Neuron (in vitro differentiated cells): ENCODE results near the gene SF3B6.
"Not testable (repeated sequence)": the region's sequence is repeated elsewhere in the genome, so short reads cannot be mapped to it uniquely, and the experiment has no call there.

ENCODE experiments used
- H2AFZ ChIP-seq: one replicate; pipeline ENCODE4 v1.6.1; 2013; ENCODE audit warnings: low read depth, mild to moderate bottlenecking, inconsistent platforms, low read length, moderate library complexity
- H3K27me3 ChIP-seq: one replicate; pipeline ENCODE4 v1.6.1; 2013; ENCODE audit warnings: low read length; ENCODE audit not compliant: insufficient read depth
- H3K36me3 ChIP-seq: one replicate; pipeline ENCODE4 v1.6.1; 2013; ENCODE audit warnings: low read length; ENCODE audit not compliant: insufficient read depth
- H3K4me1 ChIP-seq: one replicate; pipeline ENCODE4 v1.6.1; 2013; ENCODE audit warnings: low read length; ENCODE audit not compliant: insufficient read depth
- H3K4me3 ChIP-seq: 2 replicates; pipeline ENCODE4 v1.5.1; 2013; ENCODE audit warnings: mild to moderate bottlenecking, low read length, moderate library complexity
- H3K9me3 ChIP-seq: one replicate; pipeline ENCODE4 v1.6.1; 2013; ENCODE audit warnings: low read length

SF3B6 gene

DNA sequence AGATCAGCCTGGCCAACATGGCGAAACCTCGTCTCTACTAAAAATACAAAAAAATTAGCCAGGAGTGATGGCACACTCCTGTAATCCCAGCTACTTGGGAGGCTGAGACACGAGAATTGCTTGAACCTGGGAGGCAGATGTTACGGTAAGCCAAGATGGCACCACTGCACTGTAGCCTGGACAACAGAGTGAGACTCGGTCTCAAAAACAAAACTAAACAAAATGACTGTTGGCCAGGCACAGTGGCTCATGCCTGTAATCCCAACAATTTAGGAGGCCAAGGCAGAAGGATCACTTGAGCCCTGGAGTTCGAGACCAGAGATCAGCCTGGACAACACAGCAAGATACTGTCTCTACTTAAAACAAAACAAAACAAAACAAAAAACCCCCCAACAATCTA is 33.0 kb downstream of the SF3B6 start:
- peaks cover 14% of the 10 kb centered on the region for H3K36me3 ChIP-seq
- H3K4me1 ChIP-seq, H3K4me3 ChIP-seq: not testable (repeated sequence)

DNA sequence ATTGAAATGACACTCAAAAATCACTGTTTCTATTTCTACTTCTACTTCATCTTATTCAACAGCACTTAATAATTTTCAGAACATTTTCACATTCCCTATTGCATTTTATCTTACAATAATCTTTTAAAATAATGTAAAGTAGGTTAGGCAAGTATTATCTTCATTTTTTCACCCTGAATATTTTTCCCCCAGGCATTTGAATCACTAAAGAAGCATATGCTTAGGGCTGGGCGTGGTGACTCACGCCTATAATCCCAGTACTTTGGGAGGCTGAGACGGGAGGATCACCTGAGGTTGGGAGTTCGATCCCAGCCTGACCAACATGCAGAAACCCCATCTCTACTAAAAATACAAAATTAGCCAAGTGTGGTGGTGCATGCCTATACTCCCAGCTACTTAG is 35.6 kb downstream of the SF3B6 start:
- Histone ChIP-seq H3K4me3 (no peak overlapping the region), H3K9me3 (no peaks in the 10 kb centered on the region), H2AFZ (no peak overlapping the region), H3K36me3 (peaks cover 34% of the 10 kb centered on the region), H3K4me1 (no peaks in the 10 kb centered on the region), H3K27me3 (no peaks in the 10 kb centered on the region)

More for the DNA sequence above, 33.0 kb downstream of the SF3B6 start:
- H3K27me3 ChIP-seq, H2AFZ ChIP-seq, H3K9me3 ChIP-seq: not testable (repeated sequence)

DNA sequence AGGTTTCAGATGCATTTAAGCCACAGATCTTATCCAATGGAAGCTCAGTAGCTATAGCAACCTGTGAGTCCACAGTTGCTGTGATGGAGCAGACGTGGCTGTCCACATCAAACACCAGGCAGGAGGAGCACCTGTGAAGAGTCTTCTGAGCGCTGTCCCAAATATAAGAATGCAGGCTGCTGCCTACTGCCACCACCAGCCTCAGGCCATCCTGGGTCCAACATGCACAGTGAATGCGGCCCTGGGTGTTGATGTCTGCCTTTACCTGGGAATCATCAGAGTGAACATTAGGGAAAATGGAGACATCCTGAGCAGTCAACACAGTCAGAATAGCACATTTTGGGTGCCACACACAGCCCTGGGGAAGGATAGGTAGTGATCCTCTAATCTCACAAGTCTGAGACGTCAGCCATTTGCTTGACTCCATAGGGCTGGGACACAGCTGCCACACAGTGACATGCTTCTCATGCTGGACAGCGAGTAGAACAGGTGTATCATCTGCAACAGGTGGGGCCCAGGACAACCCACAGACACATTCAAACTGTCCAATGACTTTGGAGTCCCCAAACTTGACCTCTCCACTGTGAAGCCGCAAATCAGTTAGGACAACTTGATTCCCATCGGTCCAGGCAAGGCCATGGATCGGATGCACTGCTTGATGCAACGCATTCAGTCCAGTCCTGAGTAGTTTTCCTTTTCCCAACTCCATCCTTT is 37.2 kb downstream of the SF3B6 start:
- H3K9me3 ChIP-seq = no peaks in the 10 kb centered on the region
- H3K4me1 ChIP-seq = no peaks in the 10 kb centered on the region
- H2AFZ ChIP-seq = no peak overlapping the region
- H3K4me3 ChIP-seq = no peak overlapping the region
- peaks cover 37% of the 10 kb centered on the region for H3K36me3 ChIP-seq
- H3K27me3 ChIP-seq = no peaks in the 10 kb centered on the region

DNA sequence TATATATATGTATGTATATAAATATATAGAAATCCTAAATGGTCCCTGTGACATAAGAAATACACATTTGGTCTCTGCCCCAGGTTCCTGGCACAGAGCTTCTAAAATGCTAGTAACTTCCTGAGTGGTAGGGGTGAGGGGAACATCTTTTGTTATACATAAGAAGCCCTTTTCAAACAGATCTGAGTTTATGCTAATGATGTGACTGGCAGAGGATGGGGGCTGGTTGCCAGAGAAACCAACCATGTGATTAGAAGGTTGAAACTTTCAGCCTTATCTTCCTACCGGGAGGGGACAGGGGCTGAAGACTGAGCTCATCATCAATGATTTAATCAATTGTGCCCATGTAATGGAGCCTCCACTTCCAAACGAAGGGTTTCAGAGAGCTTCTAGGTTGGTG is 49.9 kb downstream of the SF3B6 start:
- Histone ChIP-seq H3K9me3 (no peaks in the 10 kb centered on the region), H3K27me3 (no peaks in the 10 kb centered on the region), H3K4me1 (peaks cover 19% of the 10 kb centered on the region), H3K4me3 (no peak overlapping the region), H3K36me3 (peaks cover 50% of the 10 kb centered on the region), H2AFZ (no peak overlapping the region)

DNA sequence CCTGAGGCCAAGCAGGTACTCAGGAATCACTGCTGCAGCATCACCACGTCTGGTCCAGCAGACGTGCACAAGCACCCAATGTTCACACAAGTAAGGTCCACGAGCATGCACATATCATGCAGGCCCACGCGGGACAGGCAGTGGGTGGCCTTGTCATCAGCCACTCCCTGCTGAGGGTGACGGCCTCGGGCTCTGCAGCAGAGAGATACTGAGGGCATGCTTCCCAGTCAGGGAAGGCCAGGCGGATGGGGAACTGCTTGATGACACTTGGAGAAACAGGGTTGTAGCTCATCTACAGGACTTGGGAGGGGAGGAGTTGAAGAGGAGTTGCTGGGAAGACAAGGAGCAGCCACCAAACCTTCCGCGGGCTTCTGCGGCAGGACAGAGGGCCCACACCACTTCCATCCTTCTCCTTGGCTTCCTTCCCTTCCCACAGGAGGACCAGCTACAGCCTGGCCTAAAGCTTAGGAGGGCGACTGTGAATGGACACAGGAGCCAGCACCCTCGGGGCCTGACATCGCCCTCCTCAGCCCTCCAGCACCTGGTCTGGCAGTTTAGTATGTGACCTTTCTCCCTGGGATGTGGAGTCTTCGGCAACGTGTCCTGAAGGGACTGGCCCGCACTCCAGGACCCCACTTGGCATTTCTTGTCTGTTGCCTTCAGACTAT is 51.0 kb downstream of the SF3B6 start:
- Histone ChIP-seq H3K36me3 (peaks cover 39% of the 10 kb centered on the region), H3K9me3 (no peaks in the 10 kb centered on the region), H3K27me3 (no peaks in the 10 kb centered on the region)

DNA sequence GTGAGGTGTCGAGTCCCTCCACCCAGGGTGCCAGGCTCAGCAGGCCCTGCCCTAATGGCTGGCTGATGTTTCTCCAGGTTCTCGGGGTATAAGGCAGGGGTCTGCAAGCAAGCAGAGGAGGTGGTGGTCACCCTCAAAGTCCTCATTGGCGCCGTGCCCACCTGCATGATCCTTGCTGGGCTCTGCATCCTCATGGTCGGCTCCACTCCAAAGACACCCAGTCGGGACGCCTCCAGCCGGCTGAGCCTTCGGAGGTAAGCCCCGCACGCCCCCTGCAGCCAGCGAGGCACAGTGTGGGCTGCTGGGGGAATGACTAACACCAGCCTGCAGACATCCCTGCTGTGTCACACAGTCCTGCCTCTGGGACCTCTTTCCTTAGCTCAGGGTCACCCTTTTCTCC is 52.1 kb downstream of the SF3B6 start:
- H3K36me3 ChIP-seq = peaks cover 28% of the 10 kb centered on the region
- peaks cover 22% of the 10 kb centered on the region for H3K4me1 ChIP-seq
- no peaks in the 10 kb centered on the region for H3K9me3 ChIP-seq

More for the DNA sequence above, 51.0 kb downstream of the SF3B6 start:
- Histone ChIP-seq H3K4me3 (no peak overlapping the region), H2AFZ (no peak overlapping the region), H3K4me1 (peaks cover 22% of the 10 kb centered on the region)

DNA sequence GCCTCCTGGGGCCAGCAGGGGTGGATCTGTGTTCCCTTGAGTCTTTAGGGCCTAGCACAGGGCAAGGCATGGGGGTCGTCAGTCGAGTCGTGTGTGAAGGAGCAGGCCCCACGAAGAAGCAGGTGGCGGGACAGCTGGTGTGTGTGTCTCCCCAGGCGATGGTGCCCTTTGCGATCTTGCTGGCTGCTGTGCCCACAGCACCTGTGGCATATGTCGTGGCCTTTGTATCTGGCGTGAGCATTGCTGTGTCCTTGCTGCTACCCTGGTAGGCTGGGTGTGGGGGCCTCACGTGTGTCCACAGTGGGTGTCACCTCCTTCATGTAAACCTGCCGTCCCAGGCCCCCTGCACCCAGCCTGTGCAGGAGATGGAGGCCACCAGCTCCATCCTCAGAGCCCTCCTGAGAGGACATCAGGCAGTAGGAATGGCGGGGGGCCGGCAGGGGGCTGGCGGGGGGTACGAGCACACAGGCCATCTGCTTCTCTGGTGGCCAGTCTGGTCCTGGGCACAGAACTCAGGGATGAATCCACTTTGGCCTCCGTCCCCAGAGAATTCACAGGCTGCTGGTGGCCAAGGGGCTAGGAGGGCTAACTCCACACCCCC is 53.1 kb downstream of the SF3B6 start:
- Histone ChIP-seq H3K9me3 (no peaks in the 10 kb centered on the region), H3K27me3 (no peaks in the 10 kb centered on the region), H3K36me3 (peaks cover 23% of the 10 kb centered on the region), H3K4me1 (peaks cover 22% of the 10 kb centered on the region), H2AFZ (no peak overlapping the region), H3K4me3 (no peak overlapping the region)

More for the DNA sequence above, 52.1 kb downstream of the SF3B6 start:
- Histone ChIP-seq H2AFZ (no peak overlapping the region), H3K4me3 (no peak overlapping the region), H3K27me3 (no peaks in the 10 kb centered on the region)

DNA sequence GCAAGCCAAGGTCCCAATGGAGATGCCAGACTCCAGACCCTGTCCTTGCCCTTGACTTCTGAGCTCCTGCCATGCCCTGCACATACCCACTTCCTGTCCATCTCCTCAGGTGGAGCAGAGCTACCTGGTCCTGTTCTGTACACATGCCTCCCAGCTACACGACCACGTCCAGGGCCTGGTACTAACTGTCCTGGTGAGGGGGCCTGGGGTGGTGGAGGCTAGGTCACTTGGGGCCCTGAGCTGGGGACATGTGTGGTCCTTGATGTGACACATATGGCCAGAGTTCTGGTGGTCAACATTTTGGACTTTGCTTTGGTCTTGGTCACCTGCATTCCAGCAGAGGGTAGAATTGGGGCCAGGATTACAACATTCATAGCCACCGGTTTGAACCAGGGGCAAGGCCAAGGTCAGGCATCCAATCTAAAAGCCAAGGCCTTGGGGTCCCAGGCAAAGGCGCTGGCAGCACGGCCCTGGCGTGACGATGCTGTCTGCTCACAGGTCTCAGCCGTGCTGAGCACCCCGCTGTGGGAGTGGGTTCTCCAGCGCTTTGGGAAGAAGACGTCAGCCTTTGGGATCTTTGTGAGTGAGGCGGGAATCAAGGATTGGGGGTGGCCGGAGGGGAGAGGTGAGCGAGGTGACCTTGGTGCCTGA is 53.7 kb downstream of the SF3B6 start:
- H3K9me3 ChIP-seq = no peaks in the 10 kb centered on the region
- peaks cover 22% of the 10 kb centered on the region for H3K4me1 ChIP-seq
- H2AFZ ChIP-seq = no peak overlapping the region
- no peaks in the 10 kb centered on the region for H3K27me3 ChIP-seq
- peaks cover 23% of the 10 kb centered on the region for H3K36me3 ChIP-seq
- H3K4me3 ChIP-seq = no peak overlapping the region

DNA sequence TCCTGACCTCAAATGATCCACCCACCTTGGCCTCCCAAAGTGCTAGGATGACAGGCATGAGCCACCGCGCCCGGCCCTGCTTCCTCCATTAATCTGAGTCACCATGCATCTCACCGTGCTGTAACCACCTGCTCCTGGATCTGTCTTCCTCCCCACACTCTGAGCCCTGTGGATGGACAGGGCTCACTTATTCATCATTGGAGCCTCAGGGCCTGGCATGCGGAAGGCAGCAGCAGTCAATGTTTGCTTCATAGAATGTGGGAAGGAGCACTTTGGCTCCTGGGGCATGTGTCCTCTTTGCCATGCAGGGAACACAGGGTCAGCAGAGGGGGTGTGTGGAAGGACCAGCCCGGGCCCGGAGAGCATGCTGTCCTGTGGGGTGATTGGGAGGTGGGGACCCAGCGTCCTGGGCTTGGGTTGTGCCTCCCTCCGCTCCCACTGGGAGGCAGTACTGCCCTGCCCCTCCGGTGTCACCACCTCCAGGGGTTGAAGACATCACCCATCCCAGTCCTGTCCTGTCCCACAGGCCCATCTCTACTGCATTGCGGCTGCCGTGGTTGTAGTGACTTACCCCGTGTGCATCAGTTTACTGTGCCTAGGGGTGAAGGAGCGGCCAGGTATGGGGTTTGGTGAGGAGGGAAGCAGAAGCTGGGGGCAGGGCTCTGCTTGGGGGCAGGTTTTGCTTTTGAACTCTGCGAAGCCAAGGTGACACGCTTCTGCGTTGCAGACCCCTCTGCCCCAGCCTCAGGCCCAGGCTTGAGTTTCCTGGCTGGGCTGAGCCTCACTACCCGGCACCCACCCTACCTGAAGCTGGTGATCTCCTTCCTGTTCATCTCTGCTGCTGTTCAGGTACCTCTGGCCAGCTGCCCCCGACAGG is 54.8 kb downstream of the SF3B6 start:
- H3K4me3 ChIP-seq = no peak overlapping the region
- no peaks in the 10 kb centered on the region for H3K9me3 ChIP-seq
- H3K36me3 ChIP-seq = peaks cover 23% of the 10 kb centered on the region
- H2AFZ ChIP-seq = no peak overlapping the region
- peaks cover 18% of the 10 kb centered on the region for H3K4me1 ChIP-seq
- H3K27me3 ChIP-seq = no peaks in the 10 kb centered on the region

DNA sequence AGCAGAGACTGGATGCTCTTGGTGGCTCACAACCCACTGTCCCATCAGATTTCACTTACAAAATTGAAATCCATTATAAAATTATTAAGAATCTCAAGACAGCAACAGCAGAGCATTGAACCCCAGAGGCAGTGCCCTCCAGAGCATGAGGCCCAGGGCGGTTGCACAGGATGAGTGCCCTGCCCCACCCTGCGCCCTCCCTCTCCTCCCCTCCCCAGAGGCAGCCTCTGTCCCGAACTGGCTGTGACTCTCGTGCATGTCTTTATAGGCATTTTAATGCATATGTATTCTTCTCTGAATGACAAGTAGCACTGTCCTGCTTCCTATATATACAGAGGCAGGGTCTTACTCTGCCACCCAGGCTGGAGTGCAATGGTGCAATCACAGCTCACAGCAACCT is 55.9 kb downstream of the SF3B6 start:
- Histone ChIP-seq H3K36me3 (peaks cover 21% of the 10 kb centered on the region), H3K4me1 (peaks cover 16% of the 10 kb centered on the region), H2AFZ (no peak overlapping the region), H3K4me3 (no peak overlapping the region), H3K9me3 (no peaks in the 10 kb centered on the region), H3K27me3 (no peaks in the 10 kb centered on the region)

DNA sequence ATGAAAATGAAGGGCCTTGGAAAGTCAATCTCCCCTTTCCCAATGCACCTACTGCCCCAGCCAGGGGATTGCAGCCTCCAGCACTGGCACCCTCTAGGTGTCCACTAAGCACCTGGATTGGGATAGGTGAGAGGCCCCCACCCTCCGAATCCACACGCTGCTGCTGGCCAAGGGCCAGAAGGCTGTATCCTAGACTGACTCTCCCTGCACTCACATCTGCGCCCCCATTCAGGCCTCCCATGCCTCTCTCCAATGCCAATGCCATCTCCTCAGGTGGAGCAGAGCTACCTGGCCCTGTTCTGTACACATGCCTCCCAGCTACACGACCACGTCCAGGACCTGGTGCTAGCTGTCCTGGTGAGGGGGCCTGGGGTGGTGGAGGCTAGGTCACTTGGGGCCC is 56.4 kb downstream of the SF3B6 start:
- Histone ChIP-seq H2AFZ (no peak overlapping the region), H3K4me3 (no peak overlapping the region), H3K9me3 (no peaks in the 10 kb centered on the region), H3K4me1 (peaks cover 13% of the 10 kb centered on the region), H3K36me3 (peaks cover 16% of the 10 kb centered on the region), H3K27me3 (no peaks in the 10 kb centered on the region)

DNA sequence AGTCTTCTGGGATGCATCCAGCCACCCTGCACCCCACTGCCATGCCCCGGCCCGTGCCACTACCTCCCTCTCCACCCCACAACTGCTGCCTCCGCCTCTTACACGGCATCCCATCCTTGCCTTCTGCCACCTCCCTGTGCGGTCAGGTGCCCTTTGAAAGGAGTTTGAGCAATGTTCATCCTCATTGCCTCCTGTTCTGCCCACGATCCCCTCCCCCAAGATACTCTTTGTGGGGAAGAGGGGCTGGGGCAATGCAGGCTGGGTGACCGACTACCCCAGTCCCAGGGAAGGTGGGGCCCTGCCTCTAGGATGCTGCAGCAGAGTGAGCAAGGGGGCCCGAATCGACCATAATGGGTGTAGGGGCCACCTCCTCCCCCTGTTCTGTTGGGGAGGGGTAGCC is 57.9 kb downstream of the SF3B6 start:
- Histone ChIP-seq H3K27me3 (no peaks in the 10 kb centered on the region), H3K4me3 (no peak overlapping the region), H2AFZ (no peak overlapping the region), H3K9me3 (no peaks in the 10 kb centered on the region), H3K4me1 (peaks cover 13% of the 10 kb centered on the region), H3K36me3 (peaks cover 7% of the 10 kb centered on the region)
